ENCODE results near the gene RBX1.

DNA sequence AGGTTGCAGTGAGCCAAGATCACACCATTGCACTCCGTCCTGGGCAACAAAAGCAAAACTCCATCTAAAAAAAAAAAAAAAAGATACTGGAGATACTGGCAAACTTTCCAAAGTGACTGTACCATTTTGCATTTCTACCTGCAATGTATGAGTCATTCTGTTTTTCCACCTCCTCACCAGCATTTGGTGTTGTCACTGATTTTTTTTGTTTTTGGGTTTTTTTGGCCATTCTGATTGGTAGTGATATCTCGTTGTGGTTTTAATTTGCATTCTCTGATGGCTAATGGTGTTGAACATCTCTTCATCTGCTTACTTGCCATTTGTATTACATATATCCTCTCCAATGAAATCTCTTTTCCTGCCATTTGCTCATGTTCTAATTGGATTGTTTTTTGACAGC lies 12.0 kb upstream of the RBX1 start:
- TF ChIP-seq, protein P1, sequence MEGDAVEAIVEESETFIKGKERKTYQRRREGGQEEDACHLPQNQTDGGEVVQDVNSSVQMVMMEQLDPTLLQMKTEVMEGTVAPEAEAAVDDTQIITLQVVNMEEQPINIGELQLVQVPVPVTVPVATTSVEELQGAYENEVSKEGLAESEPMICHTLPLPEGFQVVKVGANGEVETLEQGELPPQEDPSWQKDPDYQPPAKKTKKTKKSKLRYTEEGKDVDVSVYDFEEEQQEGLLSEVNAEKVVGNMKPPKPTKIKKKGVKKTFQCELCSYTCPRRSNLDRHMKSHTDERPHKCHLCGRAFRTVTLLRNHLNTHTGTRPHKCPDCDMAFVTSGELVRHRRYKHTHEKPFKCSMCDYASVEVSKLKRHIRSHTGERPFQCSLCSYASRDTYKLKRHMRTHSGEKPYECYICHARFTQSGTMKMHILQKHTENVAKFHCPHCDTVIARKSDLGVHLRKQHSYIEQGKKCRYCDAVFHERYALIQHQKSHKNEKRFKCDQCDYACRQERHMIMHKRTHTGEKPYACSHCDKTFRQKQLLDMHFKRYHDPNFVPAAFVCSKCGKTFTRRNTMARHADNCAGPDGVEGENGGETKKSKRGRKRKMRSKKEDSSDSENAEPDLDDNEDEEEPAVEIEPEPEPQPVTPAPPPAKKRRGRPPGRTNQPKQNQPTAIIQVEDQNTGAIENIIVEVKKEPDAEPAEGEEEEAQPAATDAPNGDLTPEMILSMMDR (IDR thresholded peaks at IDR 0.05), result no peak
- TF ChIP-seq POLR2AphosphoS5 (IDR thresholded peaks at IDR 0.05) (no peak), EP300 (IDR thresholded peaks at IDR 0.05) (no peak), POLR2A (IDR thresholded peaks at IDR 0.05) (no peak)

All from suprapubic skin (tissue), 4 donors.